WTC11 (cell line): ENCODE results near the gene ZC3H12C.

Experiments used
- EMX1 ChIP-seq: fragments of 250-450 bp; sonication (Bioruptor Pico); IDR thresholded peaks from 2 replicates; pipeline ENCODE4 v1.8.0; 2021; ENCODE audit warnings: mild to moderate bottlenecking
- JUN ChIP-seq: sonication (generic); formaldehyde crosslinking; IDR thresholded peaks from 2 replicates; pipeline ENCODE4 v1.8.0; 2023; ENCODE audit warnings: mild to moderate bottlenecking, missing genetic modification reagents
- NFE2L1 ChIP-seq: sonication (generic); formaldehyde crosslinking; IDR thresholded peaks from 2 replicates; pipeline ENCODE4 v1.8.1; 2023; ENCODE audit warnings: missing genetic modification reagents
- SP1 ChIP-seq: sonication (generic); formaldehyde crosslinking; conservative IDR thresholded peaks from 2 replicates; pipeline ENCODE4 v1.8.1; 2022; ENCODE audit warnings: missing genetic modification reagents
- TCF7 ChIP-seq: sonication (generic); formaldehyde crosslinking; IDR thresholded peaks from 2 replicates; pipeline ENCODE4 v1.8.0; 2022; ENCODE audit warnings: mild to moderate bottlenecking, low read depth, missing genetic modification reagents, moderate library complexity
- ZNF416 ChIP-seq: fragments of 250-450 bp; sonication (Bioruptor Pico); IDR thresholded peaks from 2 replicates; pipeline ENCODE4 v1.9.0; 2021; ENCODE audit warnings: mild to moderate bottlenecking, inconsistent platforms
- ZNF423 ChIP-seq: fragments of 250-450 bp; sonication (Bioruptor Pico); IDR thresholded peaks from 2 replicates; pipeline ENCODE4 v2.1.2; 2022; ENCODE audit warnings: mild to moderate bottlenecking, moderate library complexity
- TF ChIP-seq, protein P1 (sequence below): sonication (generic); formaldehyde crosslinking; IDR thresholded peaks from 2 replicates; pipeline ENCODE4 v1.8.1; 2022; ENCODE audit warnings: low read depth, missing genetic modification reagents, borderline replicate concordance
- TF ChIP-seq, protein P2 (sequence below): fragments of 200-600 bp; IDR thresholded peaks from 2 replicates; pipeline ENCODE4 v1.8.0; 2022; ENCODE audit warnings: antibody characterized with exemption
- TF ChIP-seq, protein P3 (sequence below): sonication (generic); formaldehyde crosslinking; conservative IDR thresholded peaks from 2 replicates; pipeline ENCODE4 v1.8.1; 2023; ENCODE audit warnings: mild to moderate bottlenecking, low read depth, missing genetic modification reagents, moderate library complexity
- TF ChIP-seq, protein P4 (sequence below): sonication (generic); formaldehyde crosslinking; IDR thresholded peaks from 2 replicates; pipeline ENCODE4 v1.8.1; 2023; ENCODE audit warnings: mild to moderate bottlenecking, missing genetic modification reagents, moderate library complexity
- TF ChIP-seq, protein P5 (sequence below): sonication (generic); formaldehyde crosslinking; IDR thresholded peaks from 2 replicates; pipeline ENCODE4 v1.8.1; 2022; ENCODE audit warnings: mild to moderate bottlenecking, moderate library complexity, missing genetic modification reagents
- TF ChIP-seq, protein P6 (sequence below): sonication (generic); formaldehyde crosslinking; IDR thresholded peaks from 2 replicates; pipeline ENCODE4 v1.8.0; 2022; ENCODE audit warnings: mild to moderate bottlenecking, missing genetic modification reagents
- TF ChIP-seq, protein P7 (sequence below): sonication (generic); formaldehyde crosslinking; IDR thresholded peaks from 2 replicates; pipeline ENCODE4 v1.8.1; 2023; ENCODE audit warnings: mild to moderate bottlenecking, moderate library complexity, missing genetic modification reagents

DNA sequence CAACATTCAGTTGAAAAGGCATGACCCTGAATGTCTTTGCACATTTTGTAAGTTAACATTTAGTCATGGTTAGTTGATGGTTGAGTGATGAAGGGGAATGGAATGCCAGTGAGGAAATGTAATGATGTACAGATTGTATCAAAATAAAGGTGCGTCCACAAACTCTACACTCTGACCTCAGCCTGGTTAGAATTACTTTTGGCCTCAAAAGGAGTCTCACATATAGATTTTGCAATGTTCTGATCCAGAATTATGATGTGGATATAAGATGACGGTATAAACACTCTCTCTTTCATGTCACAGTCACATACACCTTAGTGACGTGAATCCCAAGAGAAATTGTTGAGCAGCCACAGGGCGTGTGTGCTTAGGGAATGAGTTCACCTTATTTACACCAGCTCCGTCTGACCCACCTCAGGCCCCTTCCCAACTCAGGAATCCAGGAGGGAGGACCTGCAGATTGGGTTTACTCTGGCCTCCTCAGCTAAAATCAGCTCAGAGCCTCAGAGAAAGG is 103.1 kb downstream of the ZC3H12C start:
- TF ChIP-seq, protein P1, sequence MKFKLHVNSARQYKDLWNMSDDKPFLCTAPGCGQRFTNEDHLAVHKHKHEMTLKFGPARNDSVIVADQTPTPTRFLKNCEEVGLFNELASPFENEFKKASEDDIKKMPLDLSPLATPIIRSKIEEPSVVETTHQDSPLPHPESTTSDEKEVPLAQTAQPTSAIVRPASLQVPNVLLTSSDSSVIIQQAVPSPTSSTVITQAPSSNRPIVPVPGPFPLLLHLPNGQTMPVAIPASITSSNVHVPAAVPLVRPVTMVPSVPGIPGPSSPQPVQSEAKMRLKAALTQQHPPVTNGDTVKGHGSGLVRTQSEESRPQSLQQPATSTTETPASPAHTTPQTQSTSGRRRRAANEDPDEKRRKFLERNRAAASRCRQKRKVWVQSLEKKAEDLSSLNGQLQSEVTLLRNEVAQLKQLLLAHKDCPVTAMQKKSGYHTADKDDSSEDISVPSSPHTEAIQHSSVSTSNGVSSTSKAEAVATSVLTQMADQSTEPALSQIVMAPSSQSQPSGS (CRISPR knock-in tag) = no peak
- TF ChIP-seq, protein P2, sequence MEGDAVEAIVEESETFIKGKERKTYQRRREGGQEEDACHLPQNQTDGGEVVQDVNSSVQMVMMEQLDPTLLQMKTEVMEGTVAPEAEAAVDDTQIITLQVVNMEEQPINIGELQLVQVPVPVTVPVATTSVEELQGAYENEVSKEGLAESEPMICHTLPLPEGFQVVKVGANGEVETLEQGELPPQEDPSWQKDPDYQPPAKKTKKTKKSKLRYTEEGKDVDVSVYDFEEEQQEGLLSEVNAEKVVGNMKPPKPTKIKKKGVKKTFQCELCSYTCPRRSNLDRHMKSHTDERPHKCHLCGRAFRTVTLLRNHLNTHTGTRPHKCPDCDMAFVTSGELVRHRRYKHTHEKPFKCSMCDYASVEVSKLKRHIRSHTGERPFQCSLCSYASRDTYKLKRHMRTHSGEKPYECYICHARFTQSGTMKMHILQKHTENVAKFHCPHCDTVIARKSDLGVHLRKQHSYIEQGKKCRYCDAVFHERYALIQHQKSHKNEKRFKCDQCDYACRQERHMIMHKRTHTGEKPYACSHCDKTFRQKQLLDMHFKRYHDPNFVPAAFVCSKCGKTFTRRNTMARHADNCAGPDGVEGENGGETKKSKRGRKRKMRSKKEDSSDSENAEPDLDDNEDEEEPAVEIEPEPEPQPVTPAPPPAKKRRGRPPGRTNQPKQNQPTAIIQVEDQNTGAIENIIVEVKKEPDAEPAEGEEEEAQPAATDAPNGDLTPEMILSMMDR = no peak
- TF ChIP-seq, protein P3, sequence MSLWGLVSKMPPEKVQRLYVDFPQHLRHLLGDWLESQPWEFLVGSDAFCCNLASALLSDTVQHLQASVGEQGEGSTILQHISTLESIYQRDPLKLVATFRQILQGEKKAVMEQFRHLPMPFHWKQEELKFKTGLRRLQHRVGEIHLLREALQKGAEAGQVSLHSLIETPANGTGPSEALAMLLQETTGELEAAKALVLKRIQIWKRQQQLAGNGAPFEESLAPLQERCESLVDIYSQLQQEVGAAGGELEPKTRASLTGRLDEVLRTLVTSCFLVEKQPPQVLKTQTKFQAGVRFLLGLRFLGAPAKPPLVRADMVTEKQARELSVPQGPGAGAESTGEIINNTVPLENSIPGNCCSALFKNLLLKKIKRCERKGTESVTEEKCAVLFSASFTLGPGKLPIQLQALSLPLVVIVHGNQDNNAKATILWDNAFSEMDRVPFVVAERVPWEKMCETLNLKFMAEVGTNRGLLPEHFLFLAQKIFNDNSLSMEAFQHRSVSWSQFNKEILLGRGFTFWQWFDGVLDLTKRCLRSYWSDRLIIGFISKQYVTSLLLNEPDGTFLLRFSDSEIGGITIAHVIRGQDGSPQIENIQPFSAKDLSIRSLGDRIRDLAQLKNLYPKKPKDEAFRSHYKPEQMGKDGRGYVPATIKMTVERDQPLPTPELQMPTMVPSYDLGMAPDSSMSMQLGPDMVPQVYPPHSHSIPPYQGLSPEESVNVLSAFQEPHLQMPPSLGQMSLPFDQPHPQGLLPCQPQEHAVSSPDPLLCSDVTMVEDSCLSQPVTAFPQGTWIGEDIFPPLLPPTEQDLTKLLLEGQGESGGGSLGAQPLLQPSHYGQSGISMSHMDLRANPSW (CRISPR knock-in tag) = no peak
- TF ChIP-seq EMX1 (CRISPR knock-in tag) (no peak), ZNF416 (CRISPR knock-in tag) (no peak), ZNF423 (no peak), NFE2L1 (CRISPR knock-in tag) (no peak), JUN (CRISPR knock-in tag) (no peak), TCF7 (no peak), SP1 (CRISPR knock-in tag) (no peak)
- TF ChIP-seq, protein P4, sequence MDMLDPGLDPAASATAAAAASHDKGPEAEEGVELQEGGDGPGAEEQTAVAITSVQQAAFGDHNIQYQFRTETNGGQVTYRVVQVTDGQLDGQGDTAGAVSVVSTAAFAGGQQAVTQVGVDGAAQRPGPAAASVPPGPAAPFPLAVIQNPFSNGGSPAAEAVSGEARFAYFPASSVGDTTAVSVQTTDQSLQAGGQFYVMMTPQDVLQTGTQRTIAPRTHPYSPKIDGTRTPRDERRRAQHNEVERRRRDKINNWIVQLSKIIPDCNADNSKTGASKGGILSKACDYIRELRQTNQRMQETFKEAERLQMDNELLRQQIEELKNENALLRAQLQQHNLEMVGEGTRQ (CRISPR knock-in tag) = no peak
- TF ChIP-seq, protein P5, sequence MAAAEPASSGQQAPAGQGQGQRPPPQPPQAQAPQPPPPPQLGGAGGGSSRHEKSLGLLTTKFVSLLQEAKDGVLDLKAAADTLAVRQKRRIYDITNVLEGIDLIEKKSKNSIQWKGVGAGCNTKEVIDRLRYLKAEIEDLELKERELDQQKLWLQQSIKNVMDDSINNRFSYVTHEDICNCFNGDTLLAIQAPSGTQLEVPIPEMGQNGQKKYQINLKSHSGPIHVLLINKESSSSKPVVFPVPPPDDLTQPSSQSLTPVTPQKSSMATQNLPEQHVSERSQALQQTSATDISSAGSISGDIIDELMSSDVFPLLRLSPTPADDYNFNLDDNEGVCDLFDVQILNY (CRISPR knock-in tag) = no peak
- TF ChIP-seq, protein P6, sequence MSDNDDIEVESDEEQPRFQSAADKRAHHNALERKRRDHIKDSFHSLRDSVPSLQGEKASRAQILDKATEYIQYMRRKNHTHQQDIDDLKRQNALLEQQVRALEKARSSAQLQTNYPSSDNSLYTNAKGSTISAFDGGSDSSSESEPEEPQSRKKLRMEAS = no peak
- TF ChIP-seq, protein P7, sequence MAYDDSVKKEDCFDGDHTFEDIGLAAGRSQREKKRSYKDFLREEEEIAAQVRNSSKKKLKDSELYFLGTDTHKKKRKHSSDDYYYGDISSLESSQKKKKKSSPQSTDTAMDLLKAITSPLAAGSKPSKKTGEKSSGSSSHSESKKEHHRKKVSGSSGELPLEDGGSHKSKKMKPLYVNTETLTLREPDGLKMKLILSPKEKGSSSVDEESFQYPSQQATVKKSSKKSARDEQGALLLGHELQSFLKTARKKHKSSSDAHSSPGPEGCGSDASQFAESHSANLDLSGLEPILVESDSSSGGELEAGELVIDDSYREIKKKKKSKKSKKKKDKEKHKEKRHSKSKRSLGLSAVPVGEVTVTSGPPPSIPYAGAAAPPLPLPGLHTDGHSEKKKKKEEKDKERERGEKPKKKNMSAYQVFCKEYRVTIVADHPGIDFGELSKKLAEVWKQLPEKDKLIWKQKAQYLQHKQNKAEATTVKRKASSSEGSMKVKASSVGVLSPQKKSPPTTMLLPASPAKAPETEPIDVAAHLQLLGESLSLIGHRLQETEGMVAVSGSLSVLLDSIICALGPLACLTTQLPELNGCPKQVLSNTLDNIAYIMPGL (CRISPR knock-in tag) = no peak
